Astrocyte of the spinal cord (primary cell): ENCODE data around the gene NPTX2.

Source experiments
- DNase-seq: peaks from one replicate; pipeline ENCODE4 v3.0.0; 2011; ENCODE audit warnings: low read depth, low spot score
- H3K4me3 ChIP-seq: 2 replicates; pipeline ENCODE4 v1.5.1; 2011; ENCODE audit warnings: low read depth, mild to moderate bottlenecking, low read length, moderate library complexity
- in situ Hi-C: cut with HindIII; loops from 2 replicates; pipeline ENCODE4 v1.10.0; 2017; ENCODE audit warnings: low sequenced_read_pairs
- TF ChIP-seq, protein P1 (sequence below): IDR thresholded peaks from 2 replicates; pipeline ENCODE4 v1.5.1; 2012; ENCODE audit warnings: low read depth, mild to moderate bottlenecking, low read length, inconsistent platforms

NPTX2 gene

DNA sequence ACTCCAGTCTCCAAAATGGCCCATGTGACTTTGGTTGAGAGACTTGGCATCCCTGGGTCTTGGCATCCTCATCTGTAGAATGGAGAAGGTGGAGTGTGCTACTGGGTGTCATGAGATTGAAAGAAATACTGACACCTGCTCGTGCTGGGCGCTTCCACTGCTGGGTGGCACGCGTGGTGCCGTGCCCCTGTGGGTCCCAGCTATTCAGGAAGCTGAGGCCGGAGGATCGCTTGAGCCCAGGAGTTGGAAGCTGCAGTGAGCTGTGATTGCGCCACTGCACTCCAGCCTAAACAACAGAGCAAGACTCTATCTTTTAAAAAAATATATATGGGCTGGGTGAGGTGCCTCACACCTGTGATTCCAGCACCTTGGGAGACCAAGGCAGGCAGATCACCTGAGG lies 53.1 kb downstream of the NPTX2 start:
- TF ChIP-seq, protein P1, sequence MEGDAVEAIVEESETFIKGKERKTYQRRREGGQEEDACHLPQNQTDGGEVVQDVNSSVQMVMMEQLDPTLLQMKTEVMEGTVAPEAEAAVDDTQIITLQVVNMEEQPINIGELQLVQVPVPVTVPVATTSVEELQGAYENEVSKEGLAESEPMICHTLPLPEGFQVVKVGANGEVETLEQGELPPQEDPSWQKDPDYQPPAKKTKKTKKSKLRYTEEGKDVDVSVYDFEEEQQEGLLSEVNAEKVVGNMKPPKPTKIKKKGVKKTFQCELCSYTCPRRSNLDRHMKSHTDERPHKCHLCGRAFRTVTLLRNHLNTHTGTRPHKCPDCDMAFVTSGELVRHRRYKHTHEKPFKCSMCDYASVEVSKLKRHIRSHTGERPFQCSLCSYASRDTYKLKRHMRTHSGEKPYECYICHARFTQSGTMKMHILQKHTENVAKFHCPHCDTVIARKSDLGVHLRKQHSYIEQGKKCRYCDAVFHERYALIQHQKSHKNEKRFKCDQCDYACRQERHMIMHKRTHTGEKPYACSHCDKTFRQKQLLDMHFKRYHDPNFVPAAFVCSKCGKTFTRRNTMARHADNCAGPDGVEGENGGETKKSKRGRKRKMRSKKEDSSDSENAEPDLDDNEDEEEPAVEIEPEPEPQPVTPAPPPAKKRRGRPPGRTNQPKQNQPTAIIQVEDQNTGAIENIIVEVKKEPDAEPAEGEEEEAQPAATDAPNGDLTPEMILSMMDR: no peak
- no peak overlapping the region for H3K4me3 ChIP-seq
- in situ Hi-C loops: no loop called here
- no peak for DNase-seq

DNA sequence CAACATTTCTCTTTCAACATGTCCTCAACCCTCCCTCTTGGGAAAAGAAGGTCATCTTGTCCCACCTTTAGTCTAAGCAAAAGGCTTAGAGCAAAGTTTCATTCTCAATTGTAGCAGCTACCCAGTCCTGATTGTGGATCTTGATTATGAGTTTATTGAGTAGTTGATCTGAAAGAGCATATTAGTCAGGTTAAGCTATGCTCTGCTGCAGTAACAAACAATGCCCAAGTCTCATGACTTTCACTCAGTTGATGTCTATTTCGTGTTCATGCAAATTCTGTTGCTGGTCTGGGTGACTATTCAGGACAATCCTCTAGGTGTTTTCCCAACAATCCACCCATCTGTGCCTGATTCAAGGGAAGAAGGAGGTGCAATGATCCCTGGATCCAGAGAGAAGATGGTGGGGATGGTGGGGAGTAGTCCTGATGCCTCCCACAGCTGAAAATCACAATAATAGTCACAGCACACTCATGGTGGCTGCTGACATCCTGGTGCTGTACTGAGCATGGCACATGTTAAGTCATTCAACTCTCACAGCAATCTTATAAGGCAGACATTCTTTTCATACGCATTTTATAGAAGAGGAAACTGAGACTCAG lies 54.7 kb downstream of the NPTX2 start:
- in situ Hi-C loops: no loop called here
- TF ChIP-seq, protein P1: no peak
- H3K4me3 ChIP-seq: no peak overlapping the region
- DNase-seq: no peak

DNA sequence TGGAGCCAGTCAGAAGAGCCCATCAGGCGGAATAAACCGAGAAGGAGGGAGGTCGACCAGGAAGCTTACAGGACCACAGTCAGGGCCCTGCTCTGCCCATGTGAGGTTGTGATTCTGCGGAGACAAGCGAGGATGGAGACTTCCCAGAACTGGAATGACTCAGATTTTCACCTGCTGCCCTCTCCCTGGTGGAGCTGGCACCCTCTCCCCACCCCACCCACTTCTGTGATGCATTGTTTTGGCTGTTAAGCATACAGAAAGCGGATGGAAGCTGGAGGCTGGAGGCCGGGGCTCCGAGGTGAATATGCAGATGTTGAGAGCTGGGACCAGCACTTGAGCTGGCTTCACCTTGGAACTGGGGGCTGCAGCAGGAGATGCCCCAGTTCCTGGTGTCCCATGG lies 57.4 kb downstream of the NPTX2 start:
- TF ChIP-seq, protein P1: no peak
- in situ Hi-C loops: no loop called here
- DNase-seq: no peak
- no peak overlapping the region for H3K4me3 ChIP-seq

DNA sequence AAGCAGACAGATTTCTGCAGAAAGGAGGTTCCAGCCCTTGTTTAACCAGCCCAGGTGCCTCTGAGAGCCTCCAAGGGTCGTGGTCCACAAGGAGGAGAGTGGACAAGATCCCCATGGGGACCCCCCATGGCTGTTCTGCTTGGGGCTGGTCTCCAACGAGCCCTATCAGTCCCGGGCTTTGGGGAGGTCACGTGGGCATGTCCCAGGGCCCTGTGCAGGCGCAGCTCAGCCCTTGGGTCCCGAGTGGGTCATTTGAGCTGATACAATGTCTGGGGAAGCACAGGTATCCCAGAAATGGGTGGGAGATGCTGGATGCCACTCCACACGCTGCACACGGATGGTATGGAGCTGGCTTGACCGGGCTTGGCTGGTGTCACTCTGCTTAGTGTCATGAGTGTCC lies 57.8 kb downstream of the NPTX2 start:
- no peak overlapping the region for H3K4me3 ChIP-seq
- no peak for DNase-seq
- TF ChIP-seq, protein P1: no peak
- in situ Hi-C loops: no loop called here

DNA sequence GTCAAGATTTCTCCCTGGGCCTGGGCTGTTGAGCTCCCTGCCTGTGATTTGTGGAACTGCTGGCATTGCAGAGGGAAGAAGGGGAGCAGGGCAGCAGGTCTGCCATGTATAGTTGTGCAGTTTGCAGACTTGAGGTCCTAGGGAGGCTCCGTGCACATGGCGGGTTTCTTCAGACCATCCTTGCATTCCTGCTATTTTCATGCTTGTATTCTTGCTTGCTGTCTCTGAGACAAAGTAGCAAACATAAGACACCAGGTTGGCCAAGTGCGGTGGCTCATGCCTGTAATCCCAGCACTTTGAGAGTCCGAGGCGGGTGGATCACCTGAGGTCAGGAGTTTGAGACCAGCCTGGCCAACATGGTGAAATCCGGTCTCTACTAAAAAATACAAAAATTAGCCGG lies 61.1 kb downstream of the NPTX2 start:
- no peak overlapping the region for H3K4me3 ChIP-seq
- TF ChIP-seq, protein P1: no peak
- in situ Hi-C loops: no loop called here
- no peak for DNase-seq
